Nephron progenitor cell (in vitro differentiated cells): ENCODE results near the gene MCTP1.

Experiments
- DNase-seq: peaks from one replicate; pipeline ENCODE4 v3.0.0; 2021
- H3K27ac Mint-ChIP-seq: 2 replicates; pipeline ENCODE4 v1.8.0; 2021; ENCODE audit warnings: mild to moderate bottlenecking, moderate library complexity, mixed read lengths
- H3K27me3 Mint-ChIP-seq: 2 replicates; pipeline ENCODE4 v1.8.0; 2021; ENCODE audit warnings: mild to moderate bottlenecking, low read depth, mixed read lengths; ENCODE audit not compliant: poor library complexity
- H3K36me3 Mint-ChIP-seq: 2 replicates; pipeline ENCODE4 v1.8.0; 2021; ENCODE audit warnings: low read depth, mixed read lengths
- H3K4me1 Mint-ChIP-seq: 2 replicates; pipeline ENCODE4 v1.8.0; 2021; ENCODE audit warnings: mixed read lengths
- H3K4me3 Mint-ChIP-seq: 2 replicates; pipeline ENCODE4 v1.8.0; 2021; ENCODE audit warnings: mild to moderate bottlenecking, moderate library complexity, mixed read lengths
- H3K9me3 Mint-ChIP-seq: 2 replicates; pipeline ENCODE4 v1.8.0; 2021; ENCODE audit warnings: mild to moderate bottlenecking, moderate library complexity, mixed read lengths
- CTCF ChIP-seq: fragments of 200-600 bp; sonication (generic); IDR thresholded peaks from 2 replicates; pipeline ENCODE4 v1.5.0; 2021; ENCODE audit warnings: antibody characterized with exemption

MCTP1 gene

GRCh38 chr5:95026718-95027117 lies 258.2 kb downstream of the MCTP1 start:
- Mint-ChIP-seq H3K4me1 (peaks cover 15% of the 10 kb centered on the region), H3K27me3 (peaks cover 7% of the 10 kb centered on the region), H3K9me3 (peaks cover 3% of the 10 kb centered on the region), H3K27ac (no peak overlapping the region), H3K36me3 (no peaks in the 10 kb centered on the region), H3K4me3 (no peak overlapping the region)
- DNase-seq: no peak
- no peak for TF ChIP-seq CTCF

- no peak overlapping the region for H3K4me3 Mint-ChIP-seq
- no peaks in the 10 kb centered on the region for H3K36me3 Mint-ChIP-seq
- DNase-seq: no peak
- no peak overlapping the region for H3K27ac Mint-ChIP-seq
- no peak for TF ChIP-seq CTCF
- peaks cover 15% of the 10 kb centered on the region for H3K4me1 Mint-ChIP-seq
- H3K27me3 Mint-ChIP-seq: peaks cover 7% of the 10 kb centered on the region
- no peaks in the 10 kb centered on the region for H3K9me3 Mint-ChIP-seq
Measured at GRCh38 chr5:95022967-95023695, 261.8 kb downstream of the MCTP1 start.

GRCh38 chr5:95020345-95020744 lies 264.5 kb downstream of the MCTP1 start:
- Mint-ChIP-seq H3K9me3 (no peaks in the 10 kb centered on the region), H3K36me3 (no peaks in the 10 kb centered on the region), H3K27ac (no peak overlapping the region), H3K27me3 (peaks cover 3% of the 10 kb centered on the region), H3K4me3 (no peak overlapping the region), H3K4me1 (peaks cover 8% of the 10 kb centered on the region)
- no peak for DNase-seq
- TF ChIP-seq CTCF: no peak

- H3K27ac Mint-ChIP-seq: no peak overlapping the region
- no peaks in the 10 kb centered on the region for H3K36me3 Mint-ChIP-seq
- TF ChIP-seq CTCF: no peak
- no peaks in the 10 kb centered on the region for H3K9me3 Mint-ChIP-seq
- H3K27me3 Mint-ChIP-seq: peaks cover 3% of the 10 kb centered on the region
- no peak for DNase-seq
- no peak overlapping the region for H3K4me3 Mint-ChIP-seq
- H3K4me1 Mint-ChIP-seq: peaks cover 8% of the 10 kb centered on the region
Measured at GRCh38 chr5:95018946-95019345, 265.9 kb downstream of the MCTP1 start.

- no peaks in the 10 kb centered on the region for H3K36me3 Mint-ChIP-seq
- no peak overlapping the region for H3K4me3 Mint-ChIP-seq
- H3K27ac Mint-ChIP-seq: no peak overlapping the region
- no peak for DNase-seq
- no peak for TF ChIP-seq CTCF
- H3K27me3 Mint-ChIP-seq: peaks cover 3% of the 10 kb centered on the region
- H3K9me3 Mint-ChIP-seq: no peaks in the 10 kb centered on the region
- peaks cover 8% of the 10 kb centered on the region for H3K4me1 Mint-ChIP-seq
Measured at GRCh38 chr5:95018511-95018910, 266.4 kb downstream of the MCTP1 start.

GRCh38 chr5:95009812-95010211 lies 275.1 kb downstream of the MCTP1 start:
- TF ChIP-seq CTCF: no peak
- Mint-ChIP-seq H3K4me1 (no peaks in the 10 kb centered on the region), H3K27ac (no peak overlapping the region), H3K4me3 (no peak overlapping the region), H3K9me3 (peaks cover 4% of the 10 kb centered on the region), H3K27me3 (peaks cover 4% of the 10 kb centered on the region), H3K36me3 (no peaks in the 10 kb centered on the region)
- no peak for DNase-seq
